Gastroesophageal sphincter (tissue), 3 donors: ENCODE data around the gene ITM2C.

Source experiments
- POLR2AphosphoS5 ChIP-seq: sonication (generic); formaldehyde crosslinking; IDR thresholded peaks from one replicate; pipeline ENCODE4 v1.6.1; 2017; ENCODE audit warnings: antibody characterized with exemption
- TF ChIP-seq, protein P1 (sequence below), 4 experiments: fragments of 200-600 bp in 2 of 4; fragments of 450-650 bp in 2 of 4; sonication (generic) in 1 of 4; IDR thresholded peaks; one replicate each; pipeline ENCODE4 v1.5.1; 2017 to 2019; ENCODE audit warnings: antibody characterized with exemption in 4 of 4, mild to moderate bottlenecking in 2 of 4, moderate library complexity in 2 of 4

DNA sequence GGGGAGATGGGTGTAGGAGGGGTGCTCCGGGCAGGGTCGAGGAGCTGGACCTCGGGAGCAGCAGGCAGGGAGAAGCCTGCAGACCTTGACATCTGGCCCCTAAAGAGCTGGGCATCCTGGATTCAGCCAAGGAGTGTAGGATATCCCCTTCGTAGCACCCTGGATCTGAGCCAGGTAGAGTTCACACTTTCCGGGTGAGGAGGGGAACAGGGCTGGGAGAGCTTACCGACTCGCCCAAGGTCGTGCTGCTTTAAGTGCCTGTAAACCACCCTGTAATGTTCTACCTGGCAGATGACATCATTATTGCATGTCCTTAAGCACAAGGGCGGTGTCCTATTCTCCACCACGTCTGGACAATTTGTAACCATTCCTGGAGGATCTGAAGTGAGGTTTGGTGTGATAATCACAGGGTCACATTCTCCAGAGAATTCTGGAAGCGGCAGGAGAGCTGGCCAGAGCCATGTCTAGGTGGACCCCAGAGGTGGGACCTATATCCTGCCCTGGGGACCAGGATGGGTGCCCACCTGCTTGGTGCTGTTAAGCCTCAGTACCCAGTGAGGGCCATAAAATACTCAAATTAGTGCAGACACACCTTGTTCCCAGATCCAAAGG, 14.6 kb downstream of the ITM2C start:
- TF ChIP-seq, protein P1, sequence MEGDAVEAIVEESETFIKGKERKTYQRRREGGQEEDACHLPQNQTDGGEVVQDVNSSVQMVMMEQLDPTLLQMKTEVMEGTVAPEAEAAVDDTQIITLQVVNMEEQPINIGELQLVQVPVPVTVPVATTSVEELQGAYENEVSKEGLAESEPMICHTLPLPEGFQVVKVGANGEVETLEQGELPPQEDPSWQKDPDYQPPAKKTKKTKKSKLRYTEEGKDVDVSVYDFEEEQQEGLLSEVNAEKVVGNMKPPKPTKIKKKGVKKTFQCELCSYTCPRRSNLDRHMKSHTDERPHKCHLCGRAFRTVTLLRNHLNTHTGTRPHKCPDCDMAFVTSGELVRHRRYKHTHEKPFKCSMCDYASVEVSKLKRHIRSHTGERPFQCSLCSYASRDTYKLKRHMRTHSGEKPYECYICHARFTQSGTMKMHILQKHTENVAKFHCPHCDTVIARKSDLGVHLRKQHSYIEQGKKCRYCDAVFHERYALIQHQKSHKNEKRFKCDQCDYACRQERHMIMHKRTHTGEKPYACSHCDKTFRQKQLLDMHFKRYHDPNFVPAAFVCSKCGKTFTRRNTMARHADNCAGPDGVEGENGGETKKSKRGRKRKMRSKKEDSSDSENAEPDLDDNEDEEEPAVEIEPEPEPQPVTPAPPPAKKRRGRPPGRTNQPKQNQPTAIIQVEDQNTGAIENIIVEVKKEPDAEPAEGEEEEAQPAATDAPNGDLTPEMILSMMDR (IDR thresholded peaks at IDR 0.05) = no peak
- no peak for TF ChIP-seq POLR2AphosphoS5
